ENCODE data around the gene PKNOX1.
"Not testable (repeated sequence)": the region's sequence is repeated elsewhere in the genome, so short reads cannot be mapped to it uniquely, and the experiment has no call there.

- not testable (repeated sequence) for TF ChIP-seq EZH2 (IDR thresholded peaks at IDR 0.05; ENCODE audit: low read depth, unreplicated experiment); EZH2phosphoT487 (IDR thresholded peaks at IDR 0.05; ENCODE audit: unreplicated experiment); POLR2AphosphoS5 (IDR thresholded peaks at IDR 0.05; ENCODE audit: low read depth); JUNB (IDR thresholded peaks at IDR 0.05; ENCODE audit: unreplicated experiment); CREB1 (CRISPR knock-in tag; IDR thresholded peaks at IDR 0.05; ENCODE audit: low read depth); ZNF331 (CRISPR knock-in tag; IDR thresholded peaks at IDR 0.05; ENCODE audit: low read depth)
- TF ChIP-seq, protein P1, sequence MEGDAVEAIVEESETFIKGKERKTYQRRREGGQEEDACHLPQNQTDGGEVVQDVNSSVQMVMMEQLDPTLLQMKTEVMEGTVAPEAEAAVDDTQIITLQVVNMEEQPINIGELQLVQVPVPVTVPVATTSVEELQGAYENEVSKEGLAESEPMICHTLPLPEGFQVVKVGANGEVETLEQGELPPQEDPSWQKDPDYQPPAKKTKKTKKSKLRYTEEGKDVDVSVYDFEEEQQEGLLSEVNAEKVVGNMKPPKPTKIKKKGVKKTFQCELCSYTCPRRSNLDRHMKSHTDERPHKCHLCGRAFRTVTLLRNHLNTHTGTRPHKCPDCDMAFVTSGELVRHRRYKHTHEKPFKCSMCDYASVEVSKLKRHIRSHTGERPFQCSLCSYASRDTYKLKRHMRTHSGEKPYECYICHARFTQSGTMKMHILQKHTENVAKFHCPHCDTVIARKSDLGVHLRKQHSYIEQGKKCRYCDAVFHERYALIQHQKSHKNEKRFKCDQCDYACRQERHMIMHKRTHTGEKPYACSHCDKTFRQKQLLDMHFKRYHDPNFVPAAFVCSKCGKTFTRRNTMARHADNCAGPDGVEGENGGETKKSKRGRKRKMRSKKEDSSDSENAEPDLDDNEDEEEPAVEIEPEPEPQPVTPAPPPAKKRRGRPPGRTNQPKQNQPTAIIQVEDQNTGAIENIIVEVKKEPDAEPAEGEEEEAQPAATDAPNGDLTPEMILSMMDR (conservative IDR thresholded peaks at IDR 0.05; ENCODE audit: low read depth in 2 of 2), result not testable (repeated sequence)
- TF ChIP-seq, protein P2, sequence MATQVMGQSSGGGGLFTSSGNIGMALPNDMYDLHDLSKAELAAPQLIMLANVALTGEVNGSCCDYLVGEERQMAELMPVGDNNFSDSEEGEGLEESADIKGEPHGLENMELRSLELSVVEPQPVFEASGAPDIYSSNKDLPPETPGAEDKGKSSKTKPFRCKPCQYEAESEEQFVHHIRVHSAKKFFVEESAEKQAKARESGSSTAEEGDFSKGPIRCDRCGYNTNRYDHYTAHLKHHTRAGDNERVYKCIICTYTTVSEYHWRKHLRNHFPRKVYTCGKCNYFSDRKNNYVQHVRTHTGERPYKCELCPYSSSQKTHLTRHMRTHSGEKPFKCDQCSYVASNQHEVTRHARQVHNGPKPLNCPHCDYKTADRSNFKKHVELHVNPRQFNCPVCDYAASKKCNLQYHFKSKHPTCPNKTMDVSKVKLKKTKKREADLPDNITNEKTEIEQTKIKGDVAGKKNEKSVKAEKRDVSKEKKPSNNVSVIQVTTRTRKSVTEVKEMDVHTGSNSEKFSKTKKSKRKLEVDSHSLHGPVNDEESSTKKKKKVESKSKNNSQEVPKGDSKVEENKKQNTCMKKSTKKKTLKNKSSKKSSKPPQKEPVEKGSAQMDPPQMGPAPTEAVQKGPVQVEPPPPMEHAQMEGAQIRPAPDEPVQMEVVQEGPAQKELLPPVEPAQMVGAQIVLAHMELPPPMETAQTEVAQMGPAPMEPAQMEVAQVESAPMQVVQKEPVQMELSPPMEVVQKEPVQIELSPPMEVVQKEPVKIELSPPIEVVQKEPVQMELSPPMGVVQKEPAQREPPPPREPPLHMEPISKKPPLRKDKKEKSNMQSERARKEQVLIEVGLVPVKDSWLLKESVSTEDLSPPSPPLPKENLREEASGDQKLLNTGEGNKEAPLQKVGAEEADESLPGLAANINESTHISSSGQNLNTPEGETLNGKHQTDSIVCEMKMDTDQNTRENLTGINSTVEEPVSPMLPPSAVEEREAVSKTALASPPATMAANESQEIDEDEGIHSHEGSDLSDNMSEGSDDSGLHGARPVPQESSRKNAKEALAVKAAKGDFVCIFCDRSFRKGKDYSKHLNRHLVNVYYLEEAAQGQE (IDR thresholded peaks at IDR 0.05; ENCODE audit: unreplicated experiment), result not testable (repeated sequence)
Measured at GRCh38 chr21:42989370-42989769, 15.0 kb downstream of the PKNOX1 start.

Data from GM23338 (cell line).